NCI-H82 (cell line): ENCODE measurements around the gene VPS51.

Experiments used
- DNase-seq: peaks from one replicate; lab custom pipeline; 2025; lab: John Stamatoyannopoulos, UW

Gene VPS51

GRCh38 chr11:65119670-65119995, 23.6 kb downstream of the VPS51 start:
- no peak for DNase-seq

GRCh38 chr11:65120831-65121230, 24.8 kb downstream of the VPS51 start:
- no peak for DNase-seq

GRCh38 chr11:65121447-65121864, 25.4 kb downstream of the VPS51 start:
- no peak for DNase-seq

GRCh38 chr11:65121865-65122696, 26.1 kb downstream of the VPS51 start, which contains the start of the genes FAU and MRPL49:
FAU (minus strand) TSS chr11:65122134; CDS start chr11:65121813, 321 bp downstream.
MRPL49 (plus strand) TSS chr11:65122321; CDS start chr11:65122347, 26 bp downstream.
- DNase-seq, result peak; percentile 98

- DNase-seq, result no peak
These were observed 28.6 kb downstream of the VPS51 start for GRCh38 chr11:65124480-65125196.

- no peak for DNase-seq
These were observed 29.4 kb downstream of the VPS51 start for GRCh38 chr11:65125197-65126056.

- DNase-seq, result no peak
These were observed 30.7 kb downstream of the VPS51 start for GRCh38 chr11:65126624-65127274.

- no peak for DNase-seq
These were observed 31.6 kb downstream of the VPS51 start for GRCh38 chr11:65127473-65128181.

- DNase-seq, result no peak
These were observed 32.5 kb downstream of the VPS51 start for GRCh38 chr11:65128182-65129145.

GRCh38 chr11:65129649-65130441, 33.8 kb downstream of the VPS51 start:
- no peak for DNase-seq

- no peak for DNase-seq
These were observed 34.8 kb downstream of the VPS51 start for GRCh38 chr11:65130631-65131416.

- no peak for DNase-seq
These were observed 35.4 kb downstream of the VPS51 start for GRCh38 chr11:65131417-65131776.

- no peak for DNase-seq
These were observed 35.9 kb downstream of the VPS51 start for GRCh38 chr11:65131895-65132237.

GRCh38 chr11:65132238-65132987, 36.4 kb downstream of the VPS51 start:
- no peak for DNase-seq

- peak; percentile 24 for DNase-seq
These were observed 37.1 kb downstream of the VPS51 start for GRCh38 chr11:65132988-65133700.

- no peak for DNase-seq
These were observed 37.7 kb downstream of the VPS51 start for GRCh38 chr11:65133724-65134123.
